Measurements from ENCODE around the gene IL1RAP.

- no peak for TF ChIP-seq CTCF (IDR thresholded peaks at IDR 0.05)
- no peak for TF ChIP-seq POLR2AphosphoS5 (IDR thresholded peaks at IDR 0.05; ENCODE audit: insufficient read depth in 1 of 2, low read depth in 1 of 2)
- TF ChIP-seq POLR2A (IDR thresholded peaks at IDR 0.05), result no peak
Observed at GRCh38 chr3:190514413-190515153, 698 bp downstream of the IL1RAP start.

Data from vagina (tissue), 2 donors.